GM12878 (cell line): ENCODE results near the gene EFNA2. TPM values are rescaled to one million over a fixed set of nuclear protein-coding genes. Genes with fewer than 3 reads are reported as not detected.
A peak's percentile ranks its signal among the peaks of the same experiment; 100 is the strongest.

Experiments
- ATAC-seq: fragments of 200-7000 bp; cut with Tn5 transposase; 3 replicates; pipeline ENCODE4 v1.9.1; 2020; ENCODE audit warnings: mild to moderate bottlenecking, moderate library complexity
- BruUV-seq: library from RNA; stranded (reverse); fragments of 400-500 nt; replicated peaks from 2 replicates; lab custom pipeline; 2021; lab: Mats Ljungman, UMichigan
- CTCF ChIA-PET: fragments of 300-600 bp; sonication (Branson Sonifier 250); formaldehyde crosslinking; extraction: SDS; loops from one replicate; lab custom pipeline; 2021; ENCODE audit warnings: inconsistent platforms; lab: Yijun Ruan, JAX
- POLR2A ChIA-PET: fragments of 350-600 bp; formaldehyde crosslinking; extraction: SDS; loops from one replicate; lab custom pipeline; 2021; ENCODE audit warnings: inconsistent platforms; lab: Charles Lee
- RAD21 ChIA-PET: fragments of 300-600 bp; sonication (Branson Sonifier 250); formaldehyde crosslinking; loops from one replicate; lab custom pipeline; 2023; ENCODE audit warnings: antibody characterized with exemption; ENCODE audit not compliant: unreplicated experiment; lab: Charles Lee
- SMC1A ChIA-PET: fragments of 300-600 bp; sonication (Branson Sonifier 250); formaldehyde crosslinking; loops from one replicate; lab custom pipeline; 2023; ENCODE audit not compliant: unreplicated experiment, uncharacterized antibody; lab: Charles Lee
- DNase-seq: peaks from one replicate; pipeline ENCODE4 v3.0.0-alpha.2; 2011; ENCODE audit warnings: low read depth, low spot score
- FAIRE-seq: peaks from 3 replicates; lab custom pipeline; 2011; peaks lifted over from hg19 to GRCh38; lab: Jason Lieb, UNC
- H2AFZ ChIP-seq: 2 replicates; pipeline ENCODE4 v1.6.0; 2011; ENCODE audit warnings: low read depth, low read length, control low read depth; ENCODE audit not compliant: control insufficient read depth
- H3K27ac ChIP-seq: 2 replicates; pipeline ENCODE4 v1.5.1; 2011; ENCODE audit warnings: control low read depth; ENCODE audit not compliant: control insufficient read depth, insufficient read depth
- H3K27me3 ChIP-seq, 2 experiments: replicated peaks in 1 of 2; 2 replicates each; pipeline versions ENCODE4 v1.6.0 to v1.6.1; 2011; ENCODE audit warnings: low read length in 1 of 2; ENCODE audit not compliant: control insufficient read depth in 2 of 2, insufficient read depth in 2 of 2
- H3K36me3 ChIP-seq, 2 experiments: 2 replicates each; pipeline ENCODE4 v1.5.1; 2011; ENCODE audit warnings: low read length in 1 of 2; ENCODE audit not compliant: control insufficient read depth in 2 of 2, insufficient read depth in 2 of 2
- H3K4me1 ChIP-seq: 2 replicates; pipeline ENCODE4 v1.6.1; 2011; ENCODE audit warnings: mild to moderate bottlenecking, low read length, moderate library complexity, mixed read lengths; ENCODE audit not compliant: control insufficient read depth, insufficient read depth
- H3K4me2 ChIP-seq: 2 replicates; pipeline ENCODE4 v1.6.0; 2011; ENCODE audit warnings: control low read depth; ENCODE audit not compliant: control insufficient read depth, insufficient read depth
- H3K4me3 ChIP-seq: fragments of 200-600 bp; sonication (generic); 2 replicates; pipeline ENCODE4 v1.5.1; 2016
- H3K79me2 ChIP-seq: 2 replicates; pipeline ENCODE4 v1.6.0; 2011; ENCODE audit warnings: low read length; ENCODE audit not compliant: control insufficient read depth, insufficient read depth
- H3K9ac ChIP-seq: 2 replicates; pipeline ENCODE4 v1.8.0; 2011; ENCODE audit warnings: low read length, control low read depth, mixed read lengths; ENCODE audit not compliant: control insufficient read depth, insufficient read depth
- H3K9me3 ChIP-seq: replicated peaks from 3 replicates; pipeline ENCODE4 v1.5.1; 2011; ENCODE audit warnings: mild to moderate bottlenecking, low read length; ENCODE audit not compliant: control insufficient read depth, insufficient read depth
- H4K20me1 ChIP-seq: 2 replicates; pipeline ENCODE4 v1.6.0; 2011; ENCODE audit not compliant: control insufficient read depth, insufficient read depth
- BACH1 ChIP-seq: fragments of 450-650 bp; IDR thresholded peaks from 2 replicates; pipeline ENCODE4 v1.6.1; 2017; ENCODE audit warnings: mild to moderate bottlenecking, borderline replicate concordance
- EGR1 ChIP-seq, 2 experiments: IDR thresholded peaks; 1 replicate in 1 of 2; 2 replicates in 1 of 2; pipeline ENCODE4 v1.6.1; 2011 to 2012; ENCODE audit warnings: low read depth in 2 of 2, low read length in 2 of 2, borderline replicate concordance in 1 of 2, mild to moderate bottlenecking in 1 of 2, moderate library complexity in 1 of 2
- ETV6 ChIP-seq, 2 experiments: fragments of 450-650 bp in 1 of 2; IDR thresholded peaks in 1 of 2; conservative IDR thresholded peaks in 1 of 2; 2 replicates each; pipeline ENCODE4 v1.6.1; 2014; ENCODE audit warnings: antibody characterized with exemption in 1 of 2, borderline replicate concordance in 1 of 2, low read depth in 1 of 2, mild to moderate bottlenecking in 1 of 2, moderate library complexity in 1 of 2
- FOXM1 ChIP-seq: IDR thresholded peaks from 2 replicates; pipeline ENCODE4 v1.6.1; 2012; ENCODE audit warnings: low read depth, mild to moderate bottlenecking, inconsistent platforms, low read length, moderate library complexity
- HDAC6 ChIP-seq: fragments of 200-600 bp; sonication (generic); IDR thresholded peaks from one replicate; pipeline ENCODE4 v1.8.0; 2017; ENCODE audit warnings: antibody characterized with exemption; ENCODE audit not compliant: unreplicated experiment
- IRF4 ChIP-seq: IDR thresholded peaks from 2 replicates; pipeline ENCODE4 v1.6.1; 2011; ENCODE audit warnings: low read depth, low read length
- MTA2 ChIP-seq: fragments of 450-650 bp; IDR thresholded peaks from 2 replicates; pipeline ENCODE4 v1.6.1; 2016; ENCODE audit warnings: low read depth, mild to moderate bottlenecking, moderate library complexity
- MYC ChIP-seq: IDR thresholded peaks from 2 replicates; pipeline ENCODE4 v1.6.1; 2011; ENCODE audit warnings: mild to moderate bottlenecking, low read length, moderate library complexity, inconsistent platforms; ENCODE audit not compliant: insufficient read depth, insufficient replicate concordance, insufficient read length, severe bottlenecking
- NR2C1 ChIP-seq: fragments of 450-650 bp; IDR thresholded peaks from 2 replicates; pipeline ENCODE4 v1.6.1; 2017; ENCODE audit warnings: antibody characterized with exemption, mild to moderate bottlenecking, moderate library complexity
- PKNOX1 ChIP-seq: fragments of 450-650 bp; IDR thresholded peaks from 2 replicates; pipeline ENCODE4 v1.6.1; 2016; ENCODE audit warnings: mild to moderate bottlenecking
- RFX5 ChIP-seq: IDR thresholded peaks from 2 replicates; pipeline ENCODE4 v1.6.1; 2011; ENCODE audit warnings: low read depth, low read length, improper control_type of control experiment
- SREBF1 ChIP-seq: IDR thresholded peaks from 2 replicates; pipeline ENCODE4 v1.6.1; 2012; ENCODE audit warnings: mild to moderate bottlenecking, low read length
- STAT1 ChIP-seq: fragments of 450-650 bp; conservative IDR thresholded peaks from 2 replicates; pipeline ENCODE4 v1.6.1; 2014; ENCODE audit warnings: antibody characterized with exemption, mild to moderate bottlenecking
- TCF3 ChIP-seq: IDR thresholded peaks from 2 replicates; pipeline ENCODE4 v1.6.1; 2012; ENCODE audit warnings: low read depth, mild to moderate bottlenecking, low read length, borderline replicate concordance; ENCODE audit not compliant: insufficient read depth
- ZNF24 ChIP-seq: fragments of 450-650 bp; IDR thresholded peaks from 2 replicates; pipeline ENCODE4 v1.6.1; 2017; ENCODE audit warnings: antibody characterized with exemption, mild to moderate bottlenecking
- WGBS: methylation state at CpG from one replicate; pipeline ENCODE4 v1.1.6; 2016; ENCODE audit warnings: low lambda C conversion rate; ENCODE audit not compliant: insufficient replicate concordance, insufficient coverage; ENCODE audit errors: missing lambda C conversion rate; 5-methylcytosine and 5-hydroxymethylcytosine counted together
- in situ Hi-C: fragments of 300-500 bp; cut with MboI; formaldehyde crosslinking; loops from 9 replicates; pipeline ENCODE4 v1.14.3; 2018; ENCODE audit warnings: mixed read lengths
- intact Hi-C: fragments of 100-400 bp; cut with micrococcal nuclease; formaldehyde crosslinking; loops from one replicate; pipeline ENCODE4 v1.14.2; 2022; ENCODE audit not compliant: unreplicated experiment
- polyA plus RNA-seq, 11 experiments: library from polyadenylated mRNA; depleted of rRNA in 4 of 11; unstranded in 6 of 11; stranded (reverse) in 5 of 11; fragments of >200 nt; fragmentation: Nextera tagmentation in 4 of 11; fragmentation: Illumina TruSeq in 1 of 11; extraction: Ambion mirVana in 4 of 11; extraction: Trizol in 1 of 11; gene quantifications; 1 replicate in 1 of 11; 2 replicates in 10 of 11; pipeline versions ENCODE4 v1.2.1 to v1.2.3, GENCODE V29; 2011 to 2016; ENCODE audit warnings: inconsistent platforms in 2 of 11, missing spikeins in 2 of 11, low read depth in 1 of 11
- total RNA-seq, 4 experiments: library from RNA; depleted of rRNA in 3 of 4; stranded (reverse); fragments of >200 nt in 3 of 4; fragmentation: Illumina TruSeq in 1 of 4; extraction: Trizol in 1 of 4; gene quantifications; 2 replicates each; pipeline versions ENCODE4 v1.2.1 to v1.2.3, GENCODE V29; 2013 to 2021
- TF ChIP-seq, protein P1 (sequence below): fragments of 450-650 bp; conservative IDR thresholded peaks from 2 replicates; pipeline ENCODE4 v1.6.1; 2017; ENCODE audit warnings: mild to moderate bottlenecking, moderate library complexity
- TF ChIP-seq, protein P2 (sequence below): fragments of 450-650 bp; IDR thresholded peaks from 2 replicates; pipeline ENCODE4 v1.6.1; 2016; ENCODE audit warnings: mild to moderate bottlenecking

EFNA2 gene
- total and polyA plus RNA-seq, 10 of the 15 experiments (the other 5 are each of a cell fraction or from before 2014, with no cell fraction given) = not detected

DNA sequence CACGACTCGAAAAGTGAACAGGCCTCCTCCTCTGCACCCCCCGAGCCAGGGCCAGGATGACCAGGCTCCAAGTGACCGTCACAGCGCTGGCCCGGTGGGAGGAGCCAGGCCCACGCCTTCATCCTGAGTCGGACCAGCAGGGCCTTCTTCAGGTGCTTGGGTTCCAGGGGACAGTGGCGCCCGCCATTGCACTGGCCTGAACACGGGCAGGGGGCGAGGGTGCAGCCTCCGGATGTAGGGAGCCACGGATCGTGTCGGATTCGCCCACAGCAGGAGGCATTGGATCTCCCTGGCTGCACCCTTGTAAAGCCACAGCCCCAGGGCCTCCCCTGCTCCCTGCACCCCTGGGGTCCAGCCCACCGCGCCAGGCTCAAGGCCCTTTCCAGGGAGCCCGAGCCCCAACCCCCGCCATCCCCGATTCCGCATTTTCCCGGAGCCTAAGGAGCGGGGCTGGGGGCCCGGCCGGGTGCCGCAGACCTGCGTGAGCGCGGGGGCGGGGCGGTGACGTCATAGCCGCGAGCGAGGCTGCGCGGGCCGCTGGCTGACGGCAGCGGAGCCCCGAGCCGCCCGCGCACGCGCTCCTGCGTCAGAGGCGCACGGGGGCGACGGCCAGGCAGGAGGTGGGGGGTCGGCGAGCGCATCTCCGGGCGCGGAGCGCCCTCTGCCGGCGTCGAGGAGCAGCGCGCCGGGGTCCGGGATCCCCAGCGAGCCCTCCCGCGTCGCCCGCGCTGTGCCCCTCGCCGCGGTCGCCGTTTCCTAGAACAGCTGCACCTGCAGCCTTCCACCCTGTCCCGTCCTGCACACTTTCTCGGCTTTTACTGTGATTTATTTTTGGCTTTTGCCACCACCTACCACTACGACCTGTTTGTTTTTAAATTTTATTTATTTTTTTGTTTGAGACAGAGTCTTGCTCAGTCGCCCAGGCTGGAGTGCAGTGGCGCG is 45.6 kb upstream of the EFNA2 start:
- in situ Hi-C loops (no loop called here), intact Hi-C loops (loop anchor here (5.0 to 10.0 kb wide), 2 partner anchors 138 to 315 kb away; partner anchors contain the start of genes ARID3A and GPX4)
- BruUV-seq = no TSS peak
- no peaks in the 10 kb centered on the region for H4K20me1 ChIP-seq
- H3K36me3 ChIP-seq = no peaks in the 10 kb centered on the region; a peak in 1 of 4 replicates
- H3K4me2 ChIP-seq = peak overlapping the region; percentile 85
- H2AFZ ChIP-seq = peak overlapping the region; percentile 71; the same call in 1 of the 2 replicates
- peaks cover 17% of the 10 kb centered on the region for H3K79me2 ChIP-seq
- ChIA-PET SMC1A (interaction anchor here (1.4 to 6.9 kb wide), 2 partner anchors 27 to 127 kb away, joined by 7 to 172 read pairs; partner anchors contain the start of gene CIRBP), POLR2A (interaction anchor here (7.7 kb wide), 1 partner anchor 26 kb away, joined by 184 read pairs; the partner anchor contains the start of gene CIRBP), RAD21 (interaction anchor here (0.8 to 2.0 kb wide), 5 partner anchors 17 to 466 kb away, joined by 3 to 18 read pairs (median 5); partner anchors contain the start of gene CIRBP), CTCF (interaction anchor here (0.6 to 6.1 kb wide), 11 partner anchors 13 to 376 kb away, joined by 3 to 363 read pairs (median 3); partner anchors contain the start of genes CIRBP, CNN2 and RNU6-2)
- H3K9me3 ChIP-seq = no peaks in the 10 kb centered on the region; the same call in 2 of the 3 replicates
- no peak for FAIRE-seq
- peak overlapping the region; percentile 60; the same call in 1 of the 2 replicates for H3K4me3 ChIP-seq
- no peak for DNase-seq
- H3K4me1 ChIP-seq = peaks cover 23% of the 10 kb centered on the region
- ATAC-seq = peak; percentile 59
- 0 out of 2 replicates have a peak overlapping the region, but pooled peaks have one; percentile 8 for H3K9ac ChIP-seq
- no peak overlapping the region for H3K27ac ChIP-seq
- WGBS = 8% methylated on average over 79 of the region's 84 CpGs
- H3K27me3 ChIP-seq = peaks cover 0 to 10% of the 10 kb centered on the region in 2 experiments; a peak in 3 of 4 replicates
- TF ChIP-seq SREBF1 = no peak
- TF ChIP-seq EGR1 (IDR thresholded peaks at IDR 0.05; ENCODE audit: borderline replicate concordance in 1 of 2, low read depth in 2 of 2, low read length in 2 of 2) = peak; percentile 53 to 96
- TF ChIP-seq ZNF24 = 0 out of 2 replicates have a peak, but pooled peaks have one; percentile 58
- peak; percentile 45; the same call in 1 of the 2 replicates for TF ChIP-seq NR2C1
- TF ChIP-seq HDAC6 = no peak
- TF ChIP-seq MYC = no peak
- no peak for TF ChIP-seq PKNOX1
- TF ChIP-seq TCF3 = no peak
- peak; percentile 85 for TF ChIP-seq BACH1
- TF ChIP-seq, protein P1, sequence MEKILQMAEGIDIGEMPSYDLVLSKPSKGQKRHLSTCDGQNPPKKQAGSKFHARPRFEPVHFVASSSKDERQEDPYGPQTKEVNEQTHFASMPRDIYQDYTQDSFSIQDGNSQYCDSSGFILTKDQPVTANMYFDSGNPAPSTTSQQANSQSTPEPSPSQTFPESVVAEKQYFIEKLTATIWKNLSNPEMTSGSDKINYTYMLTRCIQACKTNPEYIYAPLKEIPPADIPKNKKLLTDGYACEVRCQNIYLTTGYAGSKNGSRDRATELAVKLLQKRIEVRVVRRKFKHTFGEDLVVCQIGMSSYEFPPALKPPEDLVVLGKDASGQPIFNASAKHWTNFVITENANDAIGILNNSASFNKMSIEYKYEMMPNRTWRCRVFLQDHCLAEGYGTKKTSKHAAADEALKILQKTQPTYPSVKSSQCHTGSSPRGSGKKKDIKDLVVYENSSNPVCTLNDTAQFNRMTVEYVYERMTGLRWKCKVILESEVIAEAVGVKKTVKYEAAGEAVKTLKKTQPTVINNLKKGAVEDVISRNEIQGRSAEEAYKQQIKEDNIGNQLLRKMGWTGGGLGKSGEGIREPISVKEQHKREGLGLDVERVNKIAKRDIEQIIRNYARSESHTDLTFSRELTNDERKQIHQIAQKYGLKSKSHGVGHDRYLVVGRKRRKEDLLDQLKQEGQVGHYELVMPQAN = peak; percentile 69
- TF ChIP-seq IRF4 = no peak
- no peak for TF ChIP-seq ETV6 (conservative IDR thresholded peaks at IDR 0.05 in 1 of 2, IDR thresholded peaks at IDR 0.05 in 1 of 2; ENCODE audit: borderline replicate concordance in 1 of 2, low read depth in 1 of 2)
- no peak for TF ChIP-seq MTA2
- TF ChIP-seq, protein P2, sequence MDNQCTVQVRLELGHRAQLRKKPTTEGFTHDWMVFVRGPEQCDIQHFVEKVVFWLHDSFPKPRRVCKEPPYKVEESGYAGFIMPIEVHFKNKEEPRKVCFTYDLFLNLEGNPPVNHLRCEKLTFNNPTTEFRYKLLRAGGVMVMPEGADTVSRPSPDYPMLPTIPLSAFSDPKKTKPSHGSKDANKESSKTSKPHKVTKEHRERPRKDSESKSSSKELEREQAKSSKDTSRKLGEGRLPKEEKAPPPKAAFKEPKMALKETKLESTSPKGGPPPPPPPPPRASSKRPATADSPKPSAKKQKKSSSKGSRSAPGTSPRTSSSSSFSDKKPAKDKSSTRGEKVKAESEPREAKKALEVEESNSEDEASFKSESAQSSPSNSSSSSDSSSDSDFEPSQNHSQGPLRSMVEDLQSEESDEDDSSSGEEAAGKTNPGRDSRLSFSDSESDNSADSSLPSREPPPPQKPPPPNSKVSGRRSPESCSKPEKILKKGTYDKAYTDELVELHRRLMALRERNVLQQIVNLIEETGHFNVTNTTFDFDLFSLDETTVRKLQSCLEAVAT = no peak
- no peak for TF ChIP-seq RFX5
- peak; percentile 56; the same call in 1 of the 2 replicates for TF ChIP-seq STAT1
- TF ChIP-seq FOXM1 = no peak
